Vagina (tissue), 2 donors: ENCODE results near the gene GRIK3. TPM values are rescaled to one million over a fixed set of nuclear protein-coding genes. Genes with fewer than 3 reads are reported as not detected.
"Not testable (repeated sequence)": the region's sequence is repeated elsewhere in the genome, so short reads cannot be mapped to it uniquely, and the experiment has no call there.

Experiments used
- DNase-seq, 2 donors: peaks; one replicate each; pipeline ENCODE4 v3.0.0-alpha.2; 2017; ENCODE audit errors: extremely low spot score in 2 of 2
- H3K27ac ChIP-seq: fragments of 200-600 bp; sonication (generic); one replicate; pipeline ENCODE4 v1.5.1; 2019
- H3K27me3 ChIP-seq: fragments of 200-600 bp; sonication (generic); one replicate; pipeline ENCODE4 v1.5.1; 2019
- H3K36me3 ChIP-seq, 2 donors: fragments of 200-600 bp; sonication (generic); one replicate each; pipeline ENCODE4 v1.5.1; 2017 to 2019
- H3K4me1 ChIP-seq: fragments of 200-600 bp; sonication (generic); one replicate; pipeline ENCODE4 v1.5.1; 2019
- H3K4me3 ChIP-seq, 2 donors: fragments of 200-600 bp; sonication (generic); 1 replicate in 1 of 2; 2 replicates in 1 of 2; pipeline ENCODE4 v1.5.1; 2016 to 2019
- H3K9me3 ChIP-seq: fragments of 200-600 bp; sonication (generic); one replicate; pipeline ENCODE4 v1.5.1; 2019
- POLR2A ChIP-seq, 2 donors: fragments of 450-650 bp; IDR thresholded peaks; one replicate each; pipeline ENCODE4 v1.6.1; 2017; ENCODE audit warnings: antibody characterized with exemption in 2 of 2, mild to moderate bottlenecking in 2 of 2, moderate library complexity in 2 of 2
- POLR2AphosphoS5 ChIP-seq, 2 donors: sonication (generic); formaldehyde crosslinking; IDR thresholded peaks; one replicate each; pipeline ENCODE4 v1.9.0; 2017; ENCODE audit warnings: antibody characterized with exemption in 2 of 2, mild to moderate bottlenecking in 2 of 2, low read depth in 1 of 2; ENCODE audit not compliant: insufficient read depth in 1 of 2
- intact Hi-C: fragments of 100-400 bp; cut with DNase I; formaldehyde crosslinking; loops from one replicate; pipeline ENCODE4 v1.15.1; 2023
- total RNA-seq: library from RNA; depleted of rRNA; stranded (reverse); fragments of >200 nt; gene quantifications from one replicate; pipeline ENCODE4 v1.2.3, GENCODE V29; 2016
- TF ChIP-seq, protein P1 (sequence below), 3 experiments: fragments of 450-650 bp in 2 of 3; fragments of 200-600 bp in 1 of 3; sonication (generic) in 1 of 3; IDR thresholded peaks; one replicate each; pipeline ENCODE4 v1.5.1; 2017 to 2019; ENCODE audit warnings: antibody characterized with exemption in 3 of 3, mild to moderate bottlenecking in 2 of 3, moderate library complexity in 2 of 3

The GRIK3 gene
- total RNA-seq, 1 donor from 2014 or later, result 0.74 TPM

DNA sequence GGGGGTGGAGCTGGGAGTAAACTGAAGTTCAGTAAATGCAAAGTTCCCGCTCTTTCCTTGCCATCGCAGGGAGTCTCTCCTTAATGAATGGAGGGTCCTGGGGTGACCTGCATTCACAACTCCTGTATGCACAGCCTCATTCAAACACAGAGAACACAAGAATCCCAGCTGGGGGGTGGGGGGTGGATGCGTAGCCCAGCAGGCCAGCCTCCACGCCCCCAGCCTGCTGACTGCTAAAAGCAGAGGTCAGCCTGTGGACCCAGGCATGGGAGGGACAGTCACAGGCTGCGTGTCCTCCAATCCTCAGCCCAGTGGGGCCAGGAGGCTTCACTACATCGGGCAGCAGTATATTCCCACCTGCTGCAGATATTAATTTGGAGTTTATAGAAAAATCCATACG lies 263.1 kb downstream of the GRIK3 start:
- intact Hi-C loops, result no loop called here
- DNase-seq, result no peak
- no peaks in the 10 kb centered on the region for H3K27me3 ChIP-seq

DNA sequence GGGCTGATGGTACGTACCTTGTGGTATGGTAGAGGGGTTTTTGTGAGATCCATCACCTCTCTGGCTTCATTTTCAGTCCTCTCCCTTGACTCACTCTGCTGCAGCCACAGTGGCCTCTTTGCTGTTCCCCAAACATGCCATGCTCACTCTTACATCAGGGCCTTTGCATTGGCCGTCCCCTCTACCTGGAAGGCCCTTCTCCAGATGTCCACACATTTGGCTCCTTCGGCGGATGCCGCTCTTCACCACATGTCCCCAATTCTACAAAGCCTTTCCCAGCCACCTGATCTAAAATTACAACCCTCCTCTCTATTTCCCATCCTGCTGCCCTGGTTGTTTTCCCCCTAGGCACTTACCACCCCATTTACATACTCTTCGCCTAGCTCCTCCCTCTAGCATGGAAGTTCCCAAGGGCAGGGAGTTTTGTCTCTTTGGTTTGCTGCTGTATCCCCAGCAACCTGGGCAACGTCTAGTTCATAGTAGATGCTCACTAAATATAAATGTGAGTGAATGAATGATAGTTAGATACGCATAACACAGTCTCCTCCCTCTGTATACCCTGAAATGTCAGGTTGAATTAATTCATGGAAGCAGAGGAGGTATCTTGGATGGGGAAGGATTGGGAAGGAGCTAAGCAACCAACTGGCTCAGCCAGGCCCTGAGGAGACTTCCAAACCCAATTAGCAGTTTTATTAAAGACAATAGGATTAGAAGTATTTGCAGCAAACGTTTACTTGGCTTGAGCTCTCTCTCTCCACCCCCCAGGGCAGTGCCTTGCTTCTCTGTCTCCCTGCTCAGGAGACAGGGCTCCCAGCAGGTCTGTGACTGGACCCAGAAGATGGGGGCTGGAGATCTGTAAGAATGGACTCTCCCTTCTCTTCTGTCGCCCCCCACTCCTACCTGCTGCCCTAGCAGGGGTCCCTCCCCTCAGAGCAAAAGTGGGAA lies 264.2 kb downstream of the GRIK3 start:
- Histone ChIP-seq H3K36me3 (no peaks in the 10 kb centered on the region), H3K27me3 (no peaks in the 10 kb centered on the region), H3K4me3 (no peak overlapping the region), H3K9me3 (no peaks in the 10 kb centered on the region), H3K27ac (no peak overlapping the region), H3K4me1 (no peaks in the 10 kb centered on the region)
- intact Hi-C loops, result no loop called here
- no peak for DNase-seq
- TF ChIP-seq POLR2A (IDR thresholded peaks at IDR 0.05), result no peak
- TF ChIP-seq, protein P1, sequence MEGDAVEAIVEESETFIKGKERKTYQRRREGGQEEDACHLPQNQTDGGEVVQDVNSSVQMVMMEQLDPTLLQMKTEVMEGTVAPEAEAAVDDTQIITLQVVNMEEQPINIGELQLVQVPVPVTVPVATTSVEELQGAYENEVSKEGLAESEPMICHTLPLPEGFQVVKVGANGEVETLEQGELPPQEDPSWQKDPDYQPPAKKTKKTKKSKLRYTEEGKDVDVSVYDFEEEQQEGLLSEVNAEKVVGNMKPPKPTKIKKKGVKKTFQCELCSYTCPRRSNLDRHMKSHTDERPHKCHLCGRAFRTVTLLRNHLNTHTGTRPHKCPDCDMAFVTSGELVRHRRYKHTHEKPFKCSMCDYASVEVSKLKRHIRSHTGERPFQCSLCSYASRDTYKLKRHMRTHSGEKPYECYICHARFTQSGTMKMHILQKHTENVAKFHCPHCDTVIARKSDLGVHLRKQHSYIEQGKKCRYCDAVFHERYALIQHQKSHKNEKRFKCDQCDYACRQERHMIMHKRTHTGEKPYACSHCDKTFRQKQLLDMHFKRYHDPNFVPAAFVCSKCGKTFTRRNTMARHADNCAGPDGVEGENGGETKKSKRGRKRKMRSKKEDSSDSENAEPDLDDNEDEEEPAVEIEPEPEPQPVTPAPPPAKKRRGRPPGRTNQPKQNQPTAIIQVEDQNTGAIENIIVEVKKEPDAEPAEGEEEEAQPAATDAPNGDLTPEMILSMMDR (IDR thresholded peaks at IDR 0.05), result no peak

More for the DNA sequence above, 263.1 kb downstream of the GRIK3 start:
- Histone ChIP-seq H3K4me3 (no peak overlapping the region), H3K9me3 (no peaks in the 10 kb centered on the region), H3K36me3 (no peaks in the 10 kb centered on the region), H3K4me1 (no peaks in the 10 kb centered on the region), H3K27ac (no peak overlapping the region)
- TF ChIP-seq POLR2A (IDR thresholded peaks at IDR 0.05), result no peak
- TF ChIP-seq, protein P1 (IDR thresholded peaks at IDR 0.05), result no peak
- TF ChIP-seq POLR2AphosphoS5 (IDR thresholded peaks at IDR 0.05; ENCODE audit: insufficient read depth in 1 of 2, low read depth in 1 of 2), result no peak

DNA sequence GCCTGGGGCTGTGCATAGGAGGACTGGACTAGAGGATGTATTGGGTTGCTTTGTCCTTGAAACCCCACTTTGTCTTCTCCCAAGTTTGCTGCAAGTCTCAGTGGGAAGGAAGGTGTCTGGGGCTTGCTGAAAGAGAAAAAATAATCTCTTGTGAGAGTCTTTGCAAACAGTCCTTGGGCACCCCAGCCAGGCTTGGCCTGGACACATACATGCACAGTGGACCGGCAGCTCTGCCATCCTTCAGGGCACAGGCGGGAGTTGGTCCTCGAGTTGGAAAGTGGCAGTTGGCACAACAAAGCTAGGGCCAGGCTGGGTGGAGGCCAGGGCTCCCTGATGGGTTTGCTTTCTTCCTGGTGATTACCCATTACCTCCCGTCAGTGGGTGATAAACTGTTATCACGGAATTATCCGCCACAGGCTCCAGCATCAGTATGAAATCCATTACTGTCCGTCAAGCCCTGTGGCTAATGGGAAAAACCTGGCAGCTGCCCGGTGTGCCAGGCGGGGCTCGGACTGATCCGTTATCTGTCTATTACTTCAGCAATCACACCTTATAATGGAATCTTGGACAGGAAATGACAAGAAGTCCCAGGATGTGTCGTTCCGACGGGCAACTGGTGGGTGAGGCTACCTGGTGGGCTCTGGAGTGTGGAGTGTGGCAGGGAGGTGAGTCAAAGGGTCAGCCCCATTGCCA lies 265.7 kb downstream of the GRIK3 start:
- TF ChIP-seq POLR2A (IDR thresholded peaks at IDR 0.05) (no peak), POLR2AphosphoS5 (IDR thresholded peaks at IDR 0.05; ENCODE audit: insufficient read depth in 1 of 2, low read depth in 1 of 2) (no peak)
- TF ChIP-seq, protein P1 (IDR thresholded peaks at IDR 0.05), result no peak
- Histone ChIP-seq H3K27me3 (no peaks in the 10 kb centered on the region), H3K27ac (no peak overlapping the region), H3K36me3 (no peaks in the 10 kb centered on the region), H3K4me3 (no peak overlapping the region), H3K9me3 (no peaks in the 10 kb centered on the region), H3K4me1 (no peaks in the 10 kb centered on the region)
- intact Hi-C loops, result no loop called here
- no peak for DNase-seq

DNA sequence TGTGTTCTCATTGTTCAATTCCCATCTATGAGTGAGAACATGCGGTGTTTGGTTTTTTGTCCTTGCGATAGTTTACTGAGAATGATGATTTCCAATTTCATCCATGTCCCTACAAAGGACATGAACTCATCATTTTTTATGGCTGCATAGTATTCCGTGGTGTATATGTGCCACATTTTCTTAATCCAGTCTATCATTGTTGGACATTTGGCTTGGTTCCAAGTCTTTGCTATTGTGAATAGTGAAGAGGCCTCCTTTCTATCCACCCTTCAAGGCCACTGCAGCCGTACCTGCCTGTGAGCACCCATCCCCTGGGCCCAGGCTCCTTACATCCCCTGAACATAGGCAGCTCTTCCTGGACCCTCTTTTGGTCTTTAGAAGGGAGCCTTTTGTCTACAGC lies 266.9 kb downstream of the GRIK3 start:
- H3K4me3 ChIP-seq, intact Hi-C loops: not testable (repeated sequence)

DNA sequence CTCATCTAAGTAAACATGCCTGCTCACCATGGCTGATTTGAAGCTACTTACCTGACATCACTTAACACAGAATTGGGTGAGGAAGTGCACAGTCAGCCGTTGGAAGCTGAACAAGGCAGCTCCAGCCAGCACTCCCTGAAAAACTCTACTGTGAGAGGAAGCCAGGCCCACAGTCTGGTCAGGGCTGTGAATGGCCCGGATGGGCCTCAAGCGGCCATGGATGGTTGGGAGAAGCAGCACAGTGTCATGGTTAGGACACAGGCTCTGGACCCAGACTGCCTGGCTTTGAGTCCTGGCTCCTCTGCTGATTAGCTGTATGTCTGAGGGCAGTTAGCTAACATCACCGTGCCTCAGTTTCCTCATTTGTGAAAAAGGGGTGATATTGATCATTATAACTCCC lies 267.8 kb downstream of the GRIK3 start:
- DNase-seq, result no peak
- Histone ChIP-seq H3K27ac (no peak overlapping the region), H3K4me1 (no peaks in the 10 kb centered on the region), H3K36me3 (no peaks in the 10 kb centered on the region), H3K9me3 (no peaks in the 10 kb centered on the region), H3K27me3 (no peaks in the 10 kb centered on the region), H3K4me3 (no peak overlapping the region)
- TF ChIP-seq POLR2AphosphoS5 (IDR thresholded peaks at IDR 0.05; ENCODE audit: insufficient read depth in 1 of 2, low read depth in 1 of 2) (no peak), POLR2A (IDR thresholded peaks at IDR 0.05) (no peak)
- TF ChIP-seq, protein P1 (IDR thresholded peaks at IDR 0.05), result no peak
- intact Hi-C loops, result no loop called here

More for the DNA sequence above, 266.9 kb downstream of the GRIK3 start:
- H3K9me3 ChIP-seq, DNase-seq, H3K27ac ChIP-seq, H3K27me3 ChIP-seq, H3K4me1 ChIP-seq, H3K36me3 ChIP-seq: not testable (repeated sequence)
